ENCODE data around the gene STX4. TPM values are rescaled to one million over a fixed set of nuclear protein-coding genes. Genes with fewer than 3 reads are reported as not detected.
A peak's percentile ranks its signal among the peaks of the same experiment; 100 is the strongest.

Gene STX4
- total and polyA plus RNA-seq, 8 donors: 37.7 to 84.8 (median 43.3) TPM

DNA sequence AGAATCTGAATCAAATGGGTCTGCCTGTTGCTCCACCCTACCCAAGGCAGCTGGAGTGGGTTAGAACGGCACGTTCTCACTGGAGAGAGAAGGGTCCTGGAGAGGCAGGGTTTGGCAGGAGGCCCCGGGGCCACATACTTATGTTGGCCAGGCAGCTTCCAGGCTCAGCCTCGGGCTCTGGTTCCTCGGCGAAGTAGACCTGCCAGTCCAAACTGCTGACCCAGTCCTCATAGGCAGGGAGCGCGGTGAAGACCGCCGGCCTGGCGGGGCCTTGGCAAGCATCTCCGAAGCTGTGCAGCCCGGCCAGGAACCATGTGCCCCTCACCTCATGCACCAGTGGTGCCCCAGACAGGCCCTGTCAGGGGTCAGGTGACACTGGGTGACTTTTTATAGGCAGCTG is 50.6 kb downstream of the STX4 start:
- H3K9me3 ChIP-seq: no peaks in the 10 kb centered on the region
- no peaks in the 10 kb centered on the region for H3K27me3 ChIP-seq
- no peak overlapping the region for H3K4me3 ChIP-seq
- peaks cover 0 to 27% of the 10 kb centered on the region in 2 donors for H3K4me1 ChIP-seq
- ATAC-seq (peak; percentile 56), DNase-seq (no peak)
- no peak overlapping the region for H3K27ac ChIP-seq
- intact Hi-C loops (cut with DNase I): no loop called here
- TF ChIP-seq, protein P1, sequence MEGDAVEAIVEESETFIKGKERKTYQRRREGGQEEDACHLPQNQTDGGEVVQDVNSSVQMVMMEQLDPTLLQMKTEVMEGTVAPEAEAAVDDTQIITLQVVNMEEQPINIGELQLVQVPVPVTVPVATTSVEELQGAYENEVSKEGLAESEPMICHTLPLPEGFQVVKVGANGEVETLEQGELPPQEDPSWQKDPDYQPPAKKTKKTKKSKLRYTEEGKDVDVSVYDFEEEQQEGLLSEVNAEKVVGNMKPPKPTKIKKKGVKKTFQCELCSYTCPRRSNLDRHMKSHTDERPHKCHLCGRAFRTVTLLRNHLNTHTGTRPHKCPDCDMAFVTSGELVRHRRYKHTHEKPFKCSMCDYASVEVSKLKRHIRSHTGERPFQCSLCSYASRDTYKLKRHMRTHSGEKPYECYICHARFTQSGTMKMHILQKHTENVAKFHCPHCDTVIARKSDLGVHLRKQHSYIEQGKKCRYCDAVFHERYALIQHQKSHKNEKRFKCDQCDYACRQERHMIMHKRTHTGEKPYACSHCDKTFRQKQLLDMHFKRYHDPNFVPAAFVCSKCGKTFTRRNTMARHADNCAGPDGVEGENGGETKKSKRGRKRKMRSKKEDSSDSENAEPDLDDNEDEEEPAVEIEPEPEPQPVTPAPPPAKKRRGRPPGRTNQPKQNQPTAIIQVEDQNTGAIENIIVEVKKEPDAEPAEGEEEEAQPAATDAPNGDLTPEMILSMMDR (IDR thresholded peaks at IDR 0.05): no peak
- peaks cover 0 to 98% of the 10 kb centered on the region in 2 donors for H3K36me3 ChIP-seq

DNA sequence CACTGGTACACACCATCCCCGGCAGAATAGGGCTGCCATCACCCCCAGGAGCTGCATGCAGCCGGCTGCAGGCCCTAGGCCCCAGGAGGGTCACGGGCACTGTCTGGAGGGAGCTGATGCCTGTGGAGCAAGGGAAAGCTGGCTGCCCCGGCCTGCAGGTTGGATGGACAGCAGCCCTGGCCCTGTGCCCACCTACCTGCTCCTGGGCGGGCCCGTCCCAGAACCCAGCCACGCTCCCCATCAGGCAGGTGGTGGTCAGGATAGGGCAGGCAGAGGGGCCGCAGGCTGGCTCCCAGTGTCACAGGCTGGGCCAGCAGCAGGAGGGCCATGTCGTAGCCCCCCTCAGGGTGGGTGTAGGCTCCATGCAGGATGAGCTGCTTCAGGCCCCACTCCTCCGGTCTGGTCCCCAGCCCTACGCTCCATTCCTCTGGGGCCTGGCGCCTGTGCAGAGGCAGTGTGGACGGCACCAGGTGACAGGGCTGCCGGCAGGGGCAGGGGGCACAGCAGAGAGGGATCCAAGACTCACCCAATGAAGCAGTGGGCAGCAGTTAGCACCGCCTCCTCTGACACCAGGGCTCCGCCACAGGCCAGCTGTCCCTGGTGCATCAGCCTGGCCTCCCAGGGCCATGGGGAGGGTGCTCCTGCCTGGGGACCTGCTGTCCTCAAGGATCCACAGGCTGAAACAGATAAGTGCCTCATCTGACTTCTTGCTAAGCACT is 51.4 kb downstream of the STX4 start:
- intact Hi-C loops (cut with DNase I): no loop called here
- no peaks in the 10 kb centered on the region for H3K9me3 ChIP-seq
- no peak for DNase-seq
- no peak overlapping the region for H3K4me3 ChIP-seq
- peaks cover 0 to 96% of the 10 kb centered on the region in 2 donors for H3K36me3 ChIP-seq
- no peak for ATAC-seq
- peaks cover 0 to 20% of the 10 kb centered on the region in 2 donors for H3K4me1 ChIP-seq
- H3K27ac ChIP-seq: no peak overlapping the region
- TF ChIP-seq, protein P1 (IDR thresholded peaks at IDR 0.05): no peak
- no peaks in the 10 kb centered on the region for H3K27me3 ChIP-seq

DNA sequence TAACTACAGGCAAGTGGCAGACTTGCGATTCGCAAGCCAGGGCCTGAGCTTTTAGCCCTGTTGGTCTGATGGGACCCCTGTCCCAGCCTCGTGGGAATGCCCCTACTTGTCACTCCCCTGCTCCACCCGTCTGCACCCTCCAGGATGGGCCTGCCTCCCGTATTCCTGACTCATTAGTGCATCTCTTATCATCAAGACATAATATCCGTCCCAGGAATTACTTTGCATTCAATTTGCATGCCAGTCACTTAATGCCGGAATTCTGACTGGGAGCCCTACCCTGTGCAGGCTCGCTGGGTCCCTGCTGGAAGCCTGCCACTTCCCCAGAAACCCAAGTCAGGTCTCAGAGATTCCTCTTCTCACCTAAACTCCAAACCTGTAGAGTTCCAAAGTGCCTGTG is 52.1 kb downstream of the STX4 start:
- Histone ChIP-seq H3K27ac (no peak overlapping the region), H3K4me1 (peaks cover 0 to 13% of the 10 kb centered on the region in 2 donors), H3K36me3 (peaks cover 0 to 96% of the 10 kb centered on the region in 2 donors), H3K9me3 (no peaks in the 10 kb centered on the region), H3K27me3 (no peaks in the 10 kb centered on the region), H3K4me3 (no peak overlapping the region)
- no peak for ATAC-seq
- no peak for DNase-seq
- TF ChIP-seq, protein P1 (IDR thresholded peaks at IDR 0.05): no peak
- intact Hi-C loops (cut with DNase I): no loop called here

DNA sequence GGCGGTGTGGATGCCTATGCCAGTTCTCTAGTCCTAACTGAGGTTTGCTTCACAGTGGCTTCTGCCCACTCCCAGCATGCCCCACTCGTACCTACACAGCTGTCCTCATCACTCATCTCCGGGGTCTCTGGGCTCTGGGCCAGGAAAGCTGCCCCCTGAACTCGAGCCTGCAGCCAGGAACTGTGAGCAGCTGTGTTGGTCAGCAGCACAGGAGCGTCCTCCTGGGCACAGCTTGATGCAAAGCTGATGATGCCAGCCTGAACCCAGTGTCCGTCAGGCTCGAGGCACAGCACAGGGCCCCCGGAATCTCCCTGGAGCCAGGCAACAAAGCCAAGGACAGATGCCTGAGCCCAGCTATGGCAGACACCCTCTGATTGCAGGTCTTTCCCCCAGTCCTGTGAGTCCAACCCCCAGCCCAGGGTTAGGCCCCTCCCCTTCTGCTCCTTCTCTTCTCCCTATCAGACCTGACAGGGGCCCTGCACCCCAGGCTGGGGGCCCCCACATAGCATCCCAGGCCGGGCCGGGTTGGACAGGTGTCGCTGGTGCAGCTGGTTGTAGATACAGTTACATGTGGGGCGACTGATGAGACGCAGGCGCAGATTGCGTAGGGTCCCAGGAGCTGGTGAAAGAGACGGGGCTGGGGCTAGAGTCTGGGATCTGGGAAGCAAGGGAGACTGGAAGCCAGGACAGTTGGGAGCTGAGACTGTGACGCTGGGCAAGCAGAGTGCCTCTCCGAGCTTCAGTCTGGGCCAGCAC is 52.7 kb downstream of the STX4 start:
- intact Hi-C loops (cut with DNase I): no loop called here

DNA sequence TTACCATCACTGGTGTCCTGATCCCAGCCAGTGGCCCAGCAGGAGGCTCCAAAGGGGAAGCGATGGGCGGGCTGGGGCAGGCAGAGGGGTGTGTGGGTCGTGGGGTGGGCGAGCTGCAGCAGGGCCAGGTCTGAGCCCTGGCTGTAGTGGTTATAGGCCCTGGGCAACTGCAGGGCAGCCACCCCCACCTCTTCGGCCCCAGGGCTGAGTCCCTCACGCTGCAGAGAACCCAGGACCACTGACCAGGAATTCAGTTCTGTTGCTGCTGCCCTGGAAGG is 53.2 kb downstream of the STX4 start:
- DNase-seq: no peak
- Histone ChIP-seq H3K27me3 (no peaks in the 10 kb centered on the region), H3K4me1 (peaks cover 0 to 9% of the 10 kb centered on the region in 2 donors)

More for the DNA sequence above, 52.7 kb downstream of the STX4 start:
- Histone ChIP-seq H3K27me3 (no peaks in the 10 kb centered on the region), H3K36me3 (peaks cover 0 to 96% of the 10 kb centered on the region in 2 donors), H3K4me3 (no peak overlapping the region), H3K9me3 (no peaks in the 10 kb centered on the region), H3K4me1 (peaks cover 0 to 12% of the 10 kb centered on the region in 2 donors), H3K27ac (no peak overlapping the region)
- DNase-seq (no peak), ATAC-seq (no peak)
- TF ChIP-seq, protein P1 (IDR thresholded peaks at IDR 0.05): no peak

More for the DNA sequence above, 53.2 kb downstream of the STX4 start:
- no peak overlapping the region for H3K4me3 ChIP-seq
- no peaks in the 10 kb centered on the region for H3K9me3 ChIP-seq
- peaks cover 0 to 96% of the 10 kb centered on the region in 2 donors for H3K36me3 ChIP-seq
- intact Hi-C loops (cut with DNase I): no loop called here
- TF ChIP-seq, protein P1 (IDR thresholded peaks at IDR 0.05): no peak
- no peak overlapping the region for H3K27ac ChIP-seq
- no peak for ATAC-seq
